Heart left ventricle (tissue), 16 donors: ENCODE results near the gene SPATC1L. TPM values are rescaled to one million over a fixed set of nuclear protein-coding genes. Genes with fewer than 3 reads are reported as not detected.

Experiments
- ATAC-seq, 4 donors: fragments of 200-7000 bp; cut with Tn5 transposase; one replicate each; pipeline ENCODE4 v1.9.1; 2020 to 2022; ENCODE audit warnings: moderate library complexity in 4 of 4, mild to moderate bottlenecking in 3 of 4, moderate number of reproducible peaks in 1 of 4
- DNase-seq, 5 donors: peaks; one replicate each; pipeline ENCODE4 v3.0.0-alpha.2; 2020
- H3K27ac ChIP-seq, 12 donors: fragments of 200-600 bp; sonication (generic) in 4 of 12; one replicate each; pipeline versions ENCODE4 v1.5.0 to v1.8.0; 2016 to 2022; ENCODE audit warnings: mild to moderate bottlenecking in 2 of 12
- H3K27me3 ChIP-seq, 9 donors: fragments of 200-600 bp; sonication (generic) in 2 of 9; one replicate each; pipeline versions ENCODE4 v1.5.1 to v1.8.0; 2016 to 2022; ENCODE audit warnings: mild to moderate bottlenecking in 3 of 9
- H3K36me3 ChIP-seq, 9 donors: fragments of 200-600 bp; sonication (generic) in 2 of 9; one replicate each; pipeline versions ENCODE4 v1.5.0 to v1.8.0; 2018 to 2022; ENCODE audit warnings: mild to moderate bottlenecking in 2 of 9
- H3K4me1 ChIP-seq, 12 donors: fragments of 200-600 bp; sonication (generic) in 4 of 12; one replicate each; pipeline versions ENCODE4 v1.5.0 to v1.8.0; 2016 to 2022; ENCODE audit warnings: mild to moderate bottlenecking in 3 of 12
- H3K4me3 ChIP-seq, 12 donors: fragments of 200-600 bp; sonication (generic) in 4 of 12; one replicate each; pipeline versions ENCODE4 v1.5.0 to v1.8.0; 2017 to 2022; ENCODE audit warnings: mild to moderate bottlenecking in 9 of 12, moderate library complexity in 4 of 12
- H3K9me3 ChIP-seq, 12 donors: fragments of 200-600 bp; sonication (generic) in 4 of 12; one replicate each; pipeline versions ENCODE4 v1.5.0 to v1.8.0; 2016 to 2022; ENCODE audit warnings: mild to moderate bottlenecking in 1 of 12
- POLR2A ChIP-seq, 2 donors: fragments of 450-650 bp; IDR thresholded peaks; one replicate each; pipeline ENCODE4 v1.6.1; 2017; ENCODE audit warnings: antibody characterized with exemption in 2 of 2, mild to moderate bottlenecking in 2 of 2, moderate library complexity in 2 of 2
- WGBS, 4 donors: extraction: QIAGEN DNeasy Blood & Tissue Kit in 2 of 4; methylation state at CpG; one replicate each; pipeline versions ENCODE4 v1.1.5 to v1.1.7; 2013 to 2018; 5-methylcytosine and 5-hydroxymethylcytosine counted together
- intact Hi-C, 10 donors: fragments of 100-400 bp; cut with DNase I; formaldehyde crosslinking; loops; one replicate each; pipeline versions ENCODE4 v1.11.1 to v1.14.2; 2022
- polyA plus RNA-seq, 2 donors: library from polyadenylated mRNA; stranded (reverse); fragments of 200-250 nt; gene quantifications; one replicate each; pipeline ENCODE4 v1.2.3, GENCODE V29; 2013
- total RNA-seq, 9 donors: library from RNA; depleted of rRNA in 2 of 9; stranded (reverse); fragments of >200 nt in 2 of 9; fragmentation: NEBNext Ultra II Directional in 3 of 9; extraction: Animal tissue kit (Norgen Biotek cat#: 25700) in 3 of 9; gene quantifications; one replicate each; pipeline versions ENCODE4 v1.1.0 to v1.2.4, GENCODE V29; 2016 to 2023
- TF ChIP-seq, protein P1 (sequence below), 12 donors: fragments of 200-600 bp; sonication (generic) in 4 of 12; IDR thresholded peaks; one replicate each; pipeline versions ENCODE4 v1.5.0 to v1.8.0; 2018 to 2022; ENCODE audit warnings: antibody characterized with exemption in 12 of 12, mild to moderate bottlenecking in 5 of 12
- donor health status: ischemic (EF 13 %, LVEDD 7.1; RV severe dilation, severe dysfunction).
- donor health status: healthy with polysubstance abuse.
- donor health status: DM: no; HTN: yes; CAD: no.
- donor health status: DM: no; HTN: no; CAD: no.
- donor health status: ischemic (EF 25% LVEDD 6.9; RV normal size, moderate dysfunction).
- donor health status: ischemic (EF 25% LVEDD 5.7; RV mildly dilated, moderate dysfunction).
- donor health status: healthy.
- donor health status: DM: yes; HTN: yes; CAD: no.
- donor health status: ischemic (EF 35%, LVEDD 5.7; RV mildly dilated, moderate dysfunction).
- donor health status: nonischemic (EF 11% LVEDD 7.7; RV severe dilation, severe dysfunction).
- donor health status: DM: yes; HTN: yes; CAD: no.
- donor health status: PGD.
- donor health status: ischemic (EF 29% LVEDD 5.4; RV normal size, mild dysfunction).
- donor health status: nonischemic (EF 23%, LVEDD 6.1; RV moderate dilation, normal function).

The SPATC1L gene
- total and polyA plus RNA-seq, 11 donors: 4.9 to 16.8 (median 10.6) TPM

DNA sequence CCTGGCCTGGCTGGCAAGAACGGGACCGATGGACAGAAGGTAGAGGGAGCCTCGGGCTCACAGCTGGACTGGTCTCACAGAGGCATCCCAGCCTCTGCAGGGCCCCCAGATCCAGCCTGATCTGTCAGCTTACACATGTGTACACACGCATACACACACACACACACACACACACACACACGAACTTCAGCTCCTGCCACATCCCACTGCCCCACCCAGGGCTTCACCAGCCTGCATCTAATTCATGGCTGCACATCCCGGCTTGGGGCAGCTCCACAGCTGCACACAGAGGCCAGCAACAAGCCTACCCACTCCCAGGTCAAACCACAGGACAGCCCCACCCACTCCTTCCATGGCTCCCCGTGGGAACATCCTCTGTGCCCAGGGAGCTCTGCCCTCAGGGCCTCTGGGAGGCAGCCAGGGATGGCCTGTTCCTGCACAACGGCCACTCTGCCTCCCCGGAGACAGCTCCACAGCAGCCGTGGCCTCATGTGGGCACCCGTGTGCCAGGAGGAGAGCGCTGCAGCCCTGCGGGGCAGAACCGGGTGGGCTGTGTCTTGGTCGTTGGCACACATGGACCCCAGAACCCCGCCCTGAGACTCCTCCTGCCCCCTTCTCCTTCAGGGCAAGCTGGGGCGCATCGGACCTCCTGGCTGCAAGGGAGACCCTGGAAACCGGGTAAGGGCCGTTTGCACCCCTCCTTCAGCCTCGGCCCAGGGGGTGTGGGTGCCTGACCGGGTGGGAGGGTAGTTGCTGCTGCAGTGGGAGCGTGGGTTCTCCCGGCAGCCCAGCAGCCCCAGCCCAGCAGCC is 67.3 kb downstream of the SPATC1L start:
- intact Hi-C loops: loop anchor here in 1 of 10 donors (10.0 kb wide), 1 partner anchor 122 kb away; no protein-coding TSS in a partner anchor
- no peak for ATAC-seq
- H3K27ac ChIP-seq: peak overlapping the region in 1 of 12 donors; percentile 65

DNA sequence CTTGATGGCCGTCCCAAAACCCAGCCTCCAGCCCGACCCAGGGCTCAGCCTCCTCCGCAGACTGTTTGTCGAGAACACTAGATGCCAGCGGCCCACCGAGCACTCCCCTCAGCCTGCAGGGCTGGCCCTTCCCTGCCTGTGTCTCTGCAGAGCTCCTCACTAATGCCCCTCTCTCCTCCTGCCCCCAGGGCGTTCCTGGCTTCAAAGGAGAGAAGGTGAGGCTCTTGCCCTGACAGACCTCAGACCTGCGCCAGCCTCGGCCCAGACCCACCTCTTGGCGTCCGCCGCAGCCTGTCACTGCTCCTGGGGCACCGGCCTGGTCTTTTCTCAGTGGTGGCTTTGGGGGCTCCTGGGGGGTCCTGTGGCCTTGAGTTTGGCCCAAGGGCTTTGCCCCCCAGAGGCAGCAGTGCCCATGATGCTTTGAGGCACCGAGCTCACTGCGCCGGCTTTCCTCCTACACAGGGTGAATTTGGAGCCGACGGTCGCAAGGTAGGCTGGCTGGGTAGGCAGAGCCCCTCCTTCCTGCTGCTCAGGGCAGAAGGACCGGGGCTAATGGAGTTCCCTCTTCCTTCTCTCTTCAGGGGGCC is 68.0 kb downstream of the SPATC1L start:
- peaks cover 0 to 96% (median 92%) of the 10 kb centered on the region in 9 donors for H3K36me3 ChIP-seq
- no peak overlapping the region for H3K4me3 ChIP-seq
- no peaks in the 10 kb centered on the region for H3K27me3 ChIP-seq
- TF ChIP-seq, protein P1, sequence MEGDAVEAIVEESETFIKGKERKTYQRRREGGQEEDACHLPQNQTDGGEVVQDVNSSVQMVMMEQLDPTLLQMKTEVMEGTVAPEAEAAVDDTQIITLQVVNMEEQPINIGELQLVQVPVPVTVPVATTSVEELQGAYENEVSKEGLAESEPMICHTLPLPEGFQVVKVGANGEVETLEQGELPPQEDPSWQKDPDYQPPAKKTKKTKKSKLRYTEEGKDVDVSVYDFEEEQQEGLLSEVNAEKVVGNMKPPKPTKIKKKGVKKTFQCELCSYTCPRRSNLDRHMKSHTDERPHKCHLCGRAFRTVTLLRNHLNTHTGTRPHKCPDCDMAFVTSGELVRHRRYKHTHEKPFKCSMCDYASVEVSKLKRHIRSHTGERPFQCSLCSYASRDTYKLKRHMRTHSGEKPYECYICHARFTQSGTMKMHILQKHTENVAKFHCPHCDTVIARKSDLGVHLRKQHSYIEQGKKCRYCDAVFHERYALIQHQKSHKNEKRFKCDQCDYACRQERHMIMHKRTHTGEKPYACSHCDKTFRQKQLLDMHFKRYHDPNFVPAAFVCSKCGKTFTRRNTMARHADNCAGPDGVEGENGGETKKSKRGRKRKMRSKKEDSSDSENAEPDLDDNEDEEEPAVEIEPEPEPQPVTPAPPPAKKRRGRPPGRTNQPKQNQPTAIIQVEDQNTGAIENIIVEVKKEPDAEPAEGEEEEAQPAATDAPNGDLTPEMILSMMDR (IDR thresholded peaks at IDR 0.05): no peak
- TF ChIP-seq POLR2A (IDR thresholded peaks at IDR 0.05): no peak
- H3K4me1 ChIP-seq: peaks cover 0 to under 1% (median 0%) of the 10 kb centered on the region in 12 donors
- peaks cover 0 to 10% (median 0%) of the 10 kb centered on the region in 12 donors for H3K9me3 ChIP-seq
- WGBS, 4 donors: 91 to 96% (median 93%) methylated on average over 15 to 20 of the region's 20 CpGs
- peak overlapping the region in 1 of 12 donors; percentile 53 for H3K27ac ChIP-seq
- intact Hi-C loops: loop anchor here in 1 of 10 donors (10.0 kb wide), 1 partner anchor 121 kb away; no protein-coding TSS in a partner anchor
- ATAC-seq (no peak), DNase-seq (peak in 4 of 5 donors; percentile 4 to 22 (median 10))

More for the DNA sequence above, 67.3 kb downstream of the SPATC1L start:
- no peak for TF ChIP-seq POLR2A (IDR thresholded peaks at IDR 0.05)
- TF ChIP-seq, protein P1 (IDR thresholded peaks at IDR 0.05): no peak
- 84 to 93% (median 86%) methylated on average over 14 to 24 of the region's 24 CpGs for WGBS, 4 donors
- Histone ChIP-seq H3K9me3 (peaks cover 0 to 10% (median 0%) of the 10 kb centered on the region in 12 donors), H3K4me1 (no peaks in the 10 kb centered on the region), H3K27me3 (no peaks in the 10 kb centered on the region), H3K36me3 (peaks cover 0 to 100% (median 97%) of the 10 kb centered on the region in 9 donors), H3K4me3 (no peak overlapping the region)
- DNase-seq: peak; percentile 4 to 62 (median 14)

DNA sequence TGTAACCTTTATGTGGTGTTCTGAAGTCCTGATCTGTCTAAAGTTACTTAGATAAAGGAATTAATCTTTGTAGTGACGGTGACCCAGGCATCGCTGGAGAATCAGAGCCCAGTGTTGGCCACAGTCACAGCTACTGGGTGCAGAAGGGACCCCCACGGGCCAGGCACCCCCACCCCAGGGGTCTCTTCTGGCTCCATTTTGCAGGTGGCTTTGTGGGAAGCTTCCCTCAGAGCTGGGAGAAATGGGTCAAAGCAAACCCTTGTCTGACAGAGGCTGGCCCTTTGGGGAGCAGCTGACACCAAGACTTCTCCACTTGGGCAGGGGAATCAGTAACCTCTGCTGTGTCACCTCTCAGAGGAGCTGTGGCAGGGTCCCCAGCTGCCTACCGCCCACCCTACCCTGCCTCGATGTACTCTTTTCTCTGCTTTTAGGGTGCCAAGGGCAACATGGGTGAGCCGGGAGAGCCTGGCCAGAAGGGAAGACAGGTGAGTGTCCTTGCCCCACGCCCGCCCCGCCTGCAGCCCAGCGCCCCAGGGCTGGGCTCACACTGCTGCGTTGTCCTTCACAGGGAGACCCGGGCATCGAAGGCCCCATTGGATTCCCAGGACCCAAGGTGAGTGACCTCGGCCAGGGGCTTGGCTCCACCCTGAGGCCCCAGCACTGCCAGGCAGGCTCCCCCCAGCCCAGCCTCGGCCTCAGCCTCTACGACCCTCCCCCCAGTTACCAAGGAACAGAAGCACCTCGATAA is 68.6 kb downstream of the SPATC1L start:
- DNase-seq: peak; percentile 5 to 61 (median 14)
- ATAC-seq: no peak

More for the DNA sequence above, 68.6 kb downstream of the SPATC1L start:
- WGBS, 4 donors: 92 to 98% (median 95%) methylated on average over 13 to 17 of the region's 17 CpGs
- Histone ChIP-seq H3K9me3 (peaks cover 0 to 10% (median 0%) of the 10 kb centered on the region in 12 donors), H3K27ac (peak overlapping the region in 1 of 12 donors; percentile 53), H3K4me3 (no peak overlapping the region), H3K4me1 (peaks cover 0 to 8% (median 5%) of the 10 kb centered on the region in 12 donors), H3K27me3 (no peaks in the 10 kb centered on the region), H3K36me3 (peaks cover 0 to 89% (median 86%) of the 10 kb centered on the region in 9 donors)
- TF ChIP-seq, protein P1 (IDR thresholded peaks at IDR 0.05): no peak
- TF ChIP-seq POLR2A (IDR thresholded peaks at IDR 0.05): no peak
- intact Hi-C loops: loop anchor here in 1 of 10 donors (10.0 kb wide), 1 partner anchor 121 kb away; no protein-coding TSS in a partner anchor
